IMR-90 (cell line): Measurements from ENCODE around the gene MNAT1.

ENCODE experiments used
- BHLHE40 ChIP-seq: fragments of 150-350 bp; IDR thresholded peaks from 2 replicates; pipeline ENCODE4 v1.6.1; 2016; ENCODE audit warnings: mild to moderate bottlenecking, low read depth, low read length
- CTCF ChIP-seq: conservative IDR thresholded peaks from 2 replicates; pipeline ENCODE4 v1.5.1; 2012; ENCODE audit warnings: mild to moderate bottlenecking, low read depth, low read length, improper control_type of control experiment
- ELK1 ChIP-seq: fragments of 150-350 bp; IDR thresholded peaks from 2 replicates; pipeline ENCODE4 v1.6.1; 2016; ENCODE audit warnings: low read depth, mild to moderate bottlenecking, low read length, moderate library complexity, borderline replicate concordance
- MAFK ChIP-seq: IDR thresholded peaks from 2 replicates; pipeline ENCODE4 v1.6.1; 2012; ENCODE audit warnings: low read depth, low read length, improper control_type of control experiment
- MXI1 ChIP-seq: IDR thresholded peaks from 2 replicates; pipeline ENCODE4 v1.6.1; 2012; ENCODE audit warnings: low read depth, mild to moderate bottlenecking, low read length, moderate library complexity, borderline replicate concordance
- POLR2A ChIP-seq: IDR thresholded peaks from 2 replicates; pipeline ENCODE4 v1.6.1; 2012; ENCODE audit warnings: mild to moderate bottlenecking, low read depth, low read length
- RFX5 ChIP-seq: IDR thresholded peaks from 2 replicates; pipeline ENCODE4 v1.8.0; 2012; ENCODE audit warnings: low read depth, mild to moderate bottlenecking, low read length, moderate library complexity

- no peak for TF ChIP-seq CTCF
- no peak for TF ChIP-seq MXI1
- no peak for TF ChIP-seq POLR2A
- TF ChIP-seq RFX5 = no peak
- TF ChIP-seq BHLHE40 = no peak
- no peak for TF ChIP-seq ELK1
- no peak for TF ChIP-seq MAFK
Measured at GRCh38 chr14:60771117-60771516, 36.6 kb downstream of the MNAT1 start.
